Vagina (tissue), 2 donors: ENCODE data around the gene IQSEC1.

Experiments
- POLR2A ChIP-seq, 2 donors: fragments of 450-650 bp; IDR thresholded peaks; one replicate each; pipeline ENCODE4 v1.6.1; 2017; ENCODE audit warnings: antibody characterized with exemption in 2 of 2, mild to moderate bottlenecking in 2 of 2, moderate library complexity in 2 of 2
- POLR2AphosphoS5 ChIP-seq, 2 donors: sonication (generic); formaldehyde crosslinking; IDR thresholded peaks; one replicate each; pipeline ENCODE4 v1.9.0; 2017; ENCODE audit warnings: antibody characterized with exemption in 2 of 2, mild to moderate bottlenecking in 2 of 2, low read depth in 1 of 2; ENCODE audit not compliant: insufficient read depth in 1 of 2
- TF ChIP-seq, protein P1 (sequence below), 3 experiments: fragments of 450-650 bp in 2 of 3; fragments of 200-600 bp in 1 of 3; sonication (generic) in 1 of 3; IDR thresholded peaks; one replicate each; pipeline ENCODE4 v1.5.1; 2017 to 2019; ENCODE audit warnings: antibody characterized with exemption in 3 of 3, mild to moderate bottlenecking in 2 of 3, moderate library complexity in 2 of 3

DNA sequence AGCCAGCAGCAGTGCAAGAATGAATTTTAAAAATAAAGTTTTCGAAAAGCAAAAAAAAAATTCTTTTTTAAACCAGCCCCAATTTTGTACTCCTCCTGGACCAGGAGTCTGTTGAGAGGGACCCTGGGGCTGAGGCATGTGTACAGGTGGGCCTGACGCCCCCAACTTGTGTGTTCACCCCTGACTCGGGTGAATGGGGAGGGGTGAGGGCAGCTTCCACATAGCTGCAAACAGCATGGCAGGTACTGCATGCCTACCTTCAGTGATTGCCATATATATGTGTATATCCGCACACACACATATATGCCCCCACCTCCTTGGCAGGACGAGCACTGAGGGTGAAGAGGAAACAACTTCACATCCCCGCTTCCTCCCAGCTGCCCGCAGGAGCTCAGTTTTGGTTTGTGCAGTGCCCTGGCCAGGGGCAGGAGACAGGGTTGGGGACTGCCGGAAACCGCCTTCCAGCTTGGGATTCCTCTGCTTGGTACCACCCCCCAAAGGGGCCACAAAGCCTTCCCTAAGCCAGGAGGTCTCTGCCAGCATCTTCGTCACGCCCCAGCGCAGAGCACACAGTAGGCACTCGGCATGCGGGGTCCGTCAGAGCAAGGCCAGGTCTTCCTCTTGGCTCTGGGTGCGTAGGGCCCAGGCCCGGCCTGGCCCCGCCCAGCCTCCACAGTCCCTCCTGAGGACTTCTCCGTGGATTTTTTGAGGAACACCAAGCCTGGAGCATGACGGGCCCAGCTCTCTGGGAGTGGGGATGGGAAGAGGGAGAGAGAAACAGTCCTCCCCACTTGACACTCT, 170.0 kb downstream of the IQSEC1 start:
- TF ChIP-seq POLR2A (IDR thresholded peaks at IDR 0.05) (no peak), POLR2AphosphoS5 (IDR thresholded peaks at IDR 0.05; ENCODE audit: insufficient read depth in 1 of 2, low read depth in 1 of 2) (no peak)
- TF ChIP-seq, protein P1, sequence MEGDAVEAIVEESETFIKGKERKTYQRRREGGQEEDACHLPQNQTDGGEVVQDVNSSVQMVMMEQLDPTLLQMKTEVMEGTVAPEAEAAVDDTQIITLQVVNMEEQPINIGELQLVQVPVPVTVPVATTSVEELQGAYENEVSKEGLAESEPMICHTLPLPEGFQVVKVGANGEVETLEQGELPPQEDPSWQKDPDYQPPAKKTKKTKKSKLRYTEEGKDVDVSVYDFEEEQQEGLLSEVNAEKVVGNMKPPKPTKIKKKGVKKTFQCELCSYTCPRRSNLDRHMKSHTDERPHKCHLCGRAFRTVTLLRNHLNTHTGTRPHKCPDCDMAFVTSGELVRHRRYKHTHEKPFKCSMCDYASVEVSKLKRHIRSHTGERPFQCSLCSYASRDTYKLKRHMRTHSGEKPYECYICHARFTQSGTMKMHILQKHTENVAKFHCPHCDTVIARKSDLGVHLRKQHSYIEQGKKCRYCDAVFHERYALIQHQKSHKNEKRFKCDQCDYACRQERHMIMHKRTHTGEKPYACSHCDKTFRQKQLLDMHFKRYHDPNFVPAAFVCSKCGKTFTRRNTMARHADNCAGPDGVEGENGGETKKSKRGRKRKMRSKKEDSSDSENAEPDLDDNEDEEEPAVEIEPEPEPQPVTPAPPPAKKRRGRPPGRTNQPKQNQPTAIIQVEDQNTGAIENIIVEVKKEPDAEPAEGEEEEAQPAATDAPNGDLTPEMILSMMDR (IDR thresholded peaks at IDR 0.05): no peak
